ENCODE results near the gene SREBF1. TPM values are rescaled to one million over a fixed set of nuclear protein-coding genes. Genes with fewer than 3 reads are reported as not detected.

Gene SREBF1
- total and polyA plus RNA-seq, 2 experiments from 2014 or later = 39.6 to 85.3 TPM

DNA sequence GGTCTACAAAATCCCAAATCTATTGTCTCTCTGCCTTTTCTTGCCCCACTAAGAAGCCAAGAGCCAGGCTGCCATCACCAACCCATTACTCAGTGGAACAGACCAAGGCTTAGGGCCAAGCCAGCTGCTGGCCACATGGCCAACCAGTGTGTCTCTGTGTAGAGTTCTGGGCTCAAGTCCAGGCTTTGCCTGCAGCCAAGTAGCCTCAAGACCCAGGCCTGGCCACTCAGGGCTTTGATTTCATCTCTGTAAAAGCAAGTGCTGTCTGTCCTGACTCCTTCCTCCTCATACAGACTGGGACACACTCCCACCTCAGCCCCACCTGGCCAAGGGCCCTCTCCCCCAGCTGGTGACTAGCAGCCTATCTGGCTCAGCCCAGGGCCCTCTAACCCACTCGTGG lies 14.6 kb downstream of the SREBF1 start (continued):
- TF ChIP-seq, protein P1, sequence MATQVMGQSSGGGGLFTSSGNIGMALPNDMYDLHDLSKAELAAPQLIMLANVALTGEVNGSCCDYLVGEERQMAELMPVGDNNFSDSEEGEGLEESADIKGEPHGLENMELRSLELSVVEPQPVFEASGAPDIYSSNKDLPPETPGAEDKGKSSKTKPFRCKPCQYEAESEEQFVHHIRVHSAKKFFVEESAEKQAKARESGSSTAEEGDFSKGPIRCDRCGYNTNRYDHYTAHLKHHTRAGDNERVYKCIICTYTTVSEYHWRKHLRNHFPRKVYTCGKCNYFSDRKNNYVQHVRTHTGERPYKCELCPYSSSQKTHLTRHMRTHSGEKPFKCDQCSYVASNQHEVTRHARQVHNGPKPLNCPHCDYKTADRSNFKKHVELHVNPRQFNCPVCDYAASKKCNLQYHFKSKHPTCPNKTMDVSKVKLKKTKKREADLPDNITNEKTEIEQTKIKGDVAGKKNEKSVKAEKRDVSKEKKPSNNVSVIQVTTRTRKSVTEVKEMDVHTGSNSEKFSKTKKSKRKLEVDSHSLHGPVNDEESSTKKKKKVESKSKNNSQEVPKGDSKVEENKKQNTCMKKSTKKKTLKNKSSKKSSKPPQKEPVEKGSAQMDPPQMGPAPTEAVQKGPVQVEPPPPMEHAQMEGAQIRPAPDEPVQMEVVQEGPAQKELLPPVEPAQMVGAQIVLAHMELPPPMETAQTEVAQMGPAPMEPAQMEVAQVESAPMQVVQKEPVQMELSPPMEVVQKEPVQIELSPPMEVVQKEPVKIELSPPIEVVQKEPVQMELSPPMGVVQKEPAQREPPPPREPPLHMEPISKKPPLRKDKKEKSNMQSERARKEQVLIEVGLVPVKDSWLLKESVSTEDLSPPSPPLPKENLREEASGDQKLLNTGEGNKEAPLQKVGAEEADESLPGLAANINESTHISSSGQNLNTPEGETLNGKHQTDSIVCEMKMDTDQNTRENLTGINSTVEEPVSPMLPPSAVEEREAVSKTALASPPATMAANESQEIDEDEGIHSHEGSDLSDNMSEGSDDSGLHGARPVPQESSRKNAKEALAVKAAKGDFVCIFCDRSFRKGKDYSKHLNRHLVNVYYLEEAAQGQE (IDR thresholded peaks at IDR 0.05; ENCODE audit: unreplicated experiment) = no peak
- TF ChIP-seq ZNF114 (CRISPR knock-in tag; IDR thresholded peaks at IDR 0.05) = no peak
- TF ChIP-seq, protein P2, sequence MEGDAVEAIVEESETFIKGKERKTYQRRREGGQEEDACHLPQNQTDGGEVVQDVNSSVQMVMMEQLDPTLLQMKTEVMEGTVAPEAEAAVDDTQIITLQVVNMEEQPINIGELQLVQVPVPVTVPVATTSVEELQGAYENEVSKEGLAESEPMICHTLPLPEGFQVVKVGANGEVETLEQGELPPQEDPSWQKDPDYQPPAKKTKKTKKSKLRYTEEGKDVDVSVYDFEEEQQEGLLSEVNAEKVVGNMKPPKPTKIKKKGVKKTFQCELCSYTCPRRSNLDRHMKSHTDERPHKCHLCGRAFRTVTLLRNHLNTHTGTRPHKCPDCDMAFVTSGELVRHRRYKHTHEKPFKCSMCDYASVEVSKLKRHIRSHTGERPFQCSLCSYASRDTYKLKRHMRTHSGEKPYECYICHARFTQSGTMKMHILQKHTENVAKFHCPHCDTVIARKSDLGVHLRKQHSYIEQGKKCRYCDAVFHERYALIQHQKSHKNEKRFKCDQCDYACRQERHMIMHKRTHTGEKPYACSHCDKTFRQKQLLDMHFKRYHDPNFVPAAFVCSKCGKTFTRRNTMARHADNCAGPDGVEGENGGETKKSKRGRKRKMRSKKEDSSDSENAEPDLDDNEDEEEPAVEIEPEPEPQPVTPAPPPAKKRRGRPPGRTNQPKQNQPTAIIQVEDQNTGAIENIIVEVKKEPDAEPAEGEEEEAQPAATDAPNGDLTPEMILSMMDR (conservative IDR thresholded peaks at IDR 0.05; ENCODE audit: low read depth in 2 of 2) = no peak
- no peak for TF ChIP-seq STAT1 (IDR thresholded peaks at IDR 0.05; ENCODE audit: unreplicated experiment)
- no peak for TF ChIP-seq EZH2 (IDR thresholded peaks at IDR 0.05; ENCODE audit: low read depth, unreplicated experiment)
- no peak for TF ChIP-seq NANOG (IDR thresholded peaks at IDR 0.05; ENCODE audit: borderline replicate concordance)

DNA sequence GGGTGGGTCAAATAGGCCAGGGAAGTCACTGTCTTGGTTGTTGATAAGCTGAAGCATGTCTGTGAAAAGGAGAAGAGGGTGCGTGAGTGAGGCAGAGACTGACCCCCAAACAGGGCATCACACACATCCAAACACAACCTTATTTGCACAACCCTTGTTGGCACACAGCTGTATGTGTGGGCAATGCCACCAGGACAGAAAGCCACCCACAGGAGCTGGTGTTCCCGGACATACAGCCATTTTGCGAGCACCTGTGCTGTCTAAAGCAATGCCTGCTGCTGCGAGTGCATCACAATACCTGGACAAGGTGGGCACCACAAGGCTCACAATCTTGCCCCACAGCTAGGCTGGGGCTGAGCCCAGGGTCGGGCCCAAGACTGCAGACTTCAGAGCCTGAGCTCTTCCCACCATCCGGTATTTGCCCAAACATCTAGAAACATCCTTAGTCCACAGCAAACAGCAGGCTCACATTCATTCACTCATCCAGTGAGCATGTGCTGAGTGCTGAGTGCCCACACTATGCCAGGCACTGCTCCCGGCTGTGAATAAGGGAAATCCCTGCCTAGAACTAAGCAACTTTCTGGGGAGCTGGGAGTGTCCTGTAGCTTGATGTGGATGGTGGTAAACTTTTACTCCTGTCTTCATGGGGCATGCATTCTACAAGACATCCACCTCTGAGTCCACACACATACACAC lies 16.2 kb downstream of the SREBF1 start:
- Mint-ChIP-seq H3K27me3 (ENCODE audit: insufficient read depth, low read depth, poor library complexity) (peaks cover 25% of the 10 kb centered on the region), H3K9me3 (no peaks in the 10 kb centered on the region; the same call in 2 of the 3 replicates), H3K27ac (peak overlapping the region; percentile 49; the same call in 1 of the 2 replicates), H3K36me3 (ENCODE audit: low read depth) (peaks cover 42% of the 10 kb centered on the region), H3K4me3 (no peak overlapping the region), H3K4me1 (peaks cover 68% of the 10 kb centered on the region)
- Histone ChIP-seq H3F3A (replicated peaks; ENCODE audit: low read depth) (peaks cover 19% of the 10 kb centered on the region), H3K4me1 (ENCODE audit: insufficient read depth) (peaks cover 37% of the 10 kb centered on the region), H3K4me3 (no peak overlapping the region), H3K27ac (ENCODE audit: low read depth) (no peak overlapping the region), H4K20me1 (replicated peaks; ENCODE audit: insufficient read depth) (peaks cover 51% of the 10 kb centered on the region), H2AFZ (no peak overlapping the region), H3K36me3 (ENCODE audit: insufficient read depth) (peaks cover 5% of the 10 kb centered on the region; the same call in 1 of the 2 replicates), H3K27me3 (ENCODE audit: insufficient read depth) (no peaks in the 10 kb centered on the region), H3K4me2 (no peak overlapping the region), H3K79me2 (replicated peaks; ENCODE audit: insufficient read depth) (peaks cover 42% of the 10 kb centered on the region), H3K9me2 (ENCODE audit: insufficient read depth) (no peaks in the 10 kb centered on the region)
- ATAC-seq = no peak
- DNase-seq (ENCODE audit: low spot score) = no peak
- no peak for TF ChIP-seq EZH2 (IDR thresholded peaks at IDR 0.05; ENCODE audit: low read depth, unreplicated experiment)
- TF ChIP-seq NANOG (IDR thresholded peaks at IDR 0.05; ENCODE audit: borderline replicate concordance) = no peak
- TF ChIP-seq ZNF331 (CRISPR knock-in tag; IDR thresholded peaks at IDR 0.05; ENCODE audit: low read depth) = no peak
- TF ChIP-seq ZNF114 (CRISPR knock-in tag; IDR thresholded peaks at IDR 0.05) = no peak
- no peak for TF ChIP-seq EZH2phosphoT487 (IDR thresholded peaks at IDR 0.05; ENCODE audit: unreplicated experiment)
- TF ChIP-seq POLR2AphosphoS5 (IDR thresholded peaks at IDR 0.05; ENCODE audit: low read depth) = no peak
- TF ChIP-seq, protein P3, sequence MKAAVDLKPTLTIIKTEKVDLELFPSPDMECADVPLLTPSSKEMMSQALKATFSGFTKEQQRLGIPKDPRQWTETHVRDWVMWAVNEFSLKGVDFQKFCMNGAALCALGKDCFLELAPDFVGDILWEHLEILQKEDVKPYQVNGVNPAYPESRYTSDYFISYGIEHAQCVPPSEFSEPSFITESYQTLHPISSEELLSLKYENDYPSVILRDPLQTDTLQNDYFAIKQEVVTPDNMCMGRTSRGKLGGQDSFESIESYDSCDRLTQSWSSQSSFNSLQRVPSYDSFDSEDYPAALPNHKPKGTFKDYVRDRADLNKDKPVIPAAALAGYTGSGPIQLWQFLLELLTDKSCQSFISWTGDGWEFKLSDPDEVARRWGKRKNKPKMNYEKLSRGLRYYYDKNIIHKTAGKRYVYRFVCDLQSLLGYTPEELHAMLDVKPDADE (IDR thresholded peaks at IDR 0.05) = no peak
- TF ChIP-seq, protein P1 (IDR thresholded peaks at IDR 0.05; ENCODE audit: unreplicated experiment) = no peak
- TF ChIP-seq JUNB (IDR thresholded peaks at IDR 0.05; ENCODE audit: unreplicated experiment) = no peak
